Prostate gland (tissue), 2 donors: Measurements from ENCODE around the gene RAB12. TPM values are rescaled to one million over a fixed set of nuclear protein-coding genes. Genes with fewer than 3 reads are reported as not detected.

Experiments
- DNase-seq: peaks from one replicate; pipeline ENCODE4 v3.0.0-alpha.2; 2019; ENCODE audit warnings: low spot score
- H3K27ac ChIP-seq, 2 donors: fragments of 200-600 bp; sonication (generic); 2 replicates each; pipeline ENCODE4 v1.5.1; 2017 to 2019
- H3K27me3 ChIP-seq: fragments of 200-600 bp; sonication (generic); replicated peaks from 2 replicates; pipeline ENCODE4 v1.5.1; 2019; ENCODE audit not compliant: insufficient read depth
- H3K36me3 ChIP-seq, 2 donors: fragments of 200-600 bp; sonication (generic); 1 replicate in 1 of 2; 2 replicates in 1 of 2; pipeline versions ENCODE4 v1.5.1 to v1.8.1; 2017 to 2019
- H3K4me1 ChIP-seq: fragments of 200-600 bp; sonication (generic); replicated peaks from 2 replicates; pipeline ENCODE4 v1.5.1; 2019
- H3K4me3 ChIP-seq, 2 donors: fragments of 200-600 bp; sonication (generic); 2 replicates each; pipeline ENCODE4 v1.5.1; 2017 to 2019
- H3K9me3 ChIP-seq: fragments of 200-600 bp; sonication (generic); 2 replicates; pipeline ENCODE4 v1.5.1; 2017
- CTCF ChIP-seq, 4 experiments: fragments of 200-600 bp in 2 of 4; fragments of 450-650 bp in 2 of 4; sonication (generic) in 2 of 4; IDR thresholded peaks; 1 replicate in 3 of 4; 2 replicates in 1 of 4; pipeline ENCODE4 v1.5.1; 2016 to 2019; ENCODE audit warnings: antibody characterized with exemption in 4 of 4, mild to moderate bottlenecking in 2 of 4, moderate library complexity in 2 of 4
- POLR2A ChIP-seq: fragments of 450-650 bp; IDR thresholded peaks from one replicate; pipeline ENCODE4 v1.6.1; 2016; ENCODE audit warnings: antibody characterized with exemption, mild to moderate bottlenecking
- POLR2AphosphoS5 ChIP-seq: sonication (generic); formaldehyde crosslinking; IDR thresholded peaks from one replicate; pipeline ENCODE4 v1.6.1; 2017; ENCODE audit warnings: antibody characterized with exemption
- WGBS: methylation state at CpG from one replicate; pipeline ENCODE4 v1.1.5; 2018; 5-methylcytosine and 5-hydroxymethylcytosine counted together
- intact Hi-C: fragments of 100-400 bp; cut with DNase I; formaldehyde crosslinking; loops from one replicate; pipeline ENCODE4 v1.14.2; 2022
- total RNA-seq, 2 donors: library from RNA; depleted of rRNA; stranded (reverse); fragments of >200 nt; gene quantifications; one replicate each; pipeline ENCODE4 v1.1.0, GENCODE V29; 2016

Gene RAB12
- 10 to 100 TPM; 22.4 to 39.0 TPM for total RNA-seq

- Histone ChIP-seq H3K27me3 (no peaks in the 10 kb centered on the region), H3K4me3 (peak within 1 kb of the TSS; percentile 74 to 82), H3K27ac (peak within 1 kb of the TSS; percentile 53 to 65), H3K9me3 (no peaks in the 10 kb centered on the region), H3K36me3 (no peaks in the 10 kb centered on the region), H3K4me1 (peaks cover 2% of the 10 kb centered on the region)
- peak; percentile 76 for DNase-seq
- intact Hi-C loops: no loop called here
- TF ChIP-seq CTCF (IDR thresholded peaks at IDR 0.05): peak; percentile 58 to 87 (median 72)
- peak; percentile 36 for TF ChIP-seq POLR2A
- peak; percentile 29 for TF ChIP-seq POLR2AphosphoS5
- 5% methylated on average over 91 of the region's 95 CpGs for WGBS
Observed at GRCh38 chr18:8608795-8609658, at the start of gene RAB12. RAB12 (plus strand) TSS chr18:8609437; CDS start chr18:8609440, 3 bp downstream.

- DNase-seq: no peak
- no peak for TF ChIP-seq CTCF (IDR thresholded peaks at IDR 0.05)
- TF ChIP-seq POLR2AphosphoS5: no peak
- Histone ChIP-seq H3K36me3 (no peaks in the 10 kb centered on the region), H3K9me3 (no peaks in the 10 kb centered on the region), H3K4me1 (no peaks in the 10 kb centered on the region), H3K4me3 (no peak overlapping the region), H3K27ac (no peak overlapping the region), H3K27me3 (no peaks in the 10 kb centered on the region)
- 45% methylated on average over 4 of the region's 4 CpGs for WGBS
- intact Hi-C loops: no loop called here
Observed at GRCh38 chr18:8559612-8560186, 49.5 kb upstream of the RAB12 start.

- Histone ChIP-seq H3K9me3 (no peaks in the 10 kb centered on the region), H3K27ac (no peak overlapping the region), H3K36me3 (no peaks in the 10 kb centered on the region), H3K27me3 (no peaks in the 10 kb centered on the region), H3K4me3 (no peak overlapping the region), H3K4me1 (no peaks in the 10 kb centered on the region)
- intact Hi-C loops: no loop called here
- TF ChIP-seq POLR2A: no peak
- no peak for TF ChIP-seq CTCF (IDR thresholded peaks at IDR 0.05)
- TF ChIP-seq POLR2AphosphoS5: no peak
- WGBS: 81% methylated on average over 8 of the region's 8 CpGs
- DNase-seq: no peak
Observed at GRCh38 chr18:8561123-8561910, 47.9 kb upstream of the RAB12 start.

GRCh38 chr18:8562070-8562469 is 47.2 kb upstream of the RAB12 start:
- Histone ChIP-seq H3K4me1 (no peaks in the 10 kb centered on the region), H3K4me3 (no peak overlapping the region), H3K36me3 (no peaks in the 10 kb centered on the region), H3K9me3 (no peaks in the 10 kb centered on the region), H3K27me3 (no peaks in the 10 kb centered on the region), H3K27ac (no peak overlapping the region)
- 87% methylated on average over 6 of the region's 6 CpGs for WGBS
- intact Hi-C loops: no loop called here
- DNase-seq: no peak
- no peak for TF ChIP-seq POLR2AphosphoS5
- TF ChIP-seq POLR2A: no peak
- TF ChIP-seq CTCF (IDR thresholded peaks at IDR 0.05): no peak
